H1 (cell line): ENCODE measurements around the gene CNFN. TPM values are rescaled to one million over a fixed set of nuclear protein-coding genes. Genes with fewer than 3 reads are reported as not detected.

ENCODE experiments used
- CTCF ChIA-PET: fragments of 300-600 bp; sonication (Branson Sonifier 250); formaldehyde crosslinking; loops from one replicate; lab custom pipeline; 2021; ENCODE audit not compliant: partially characterized antibody; lab: Charles Lee
- POLR2A ChIA-PET: fragments of 300-600 bp; sonication (Branson Sonifier 250); formaldehyde crosslinking; loops from one replicate; lab custom pipeline; 2021; ENCODE audit warnings: inconsistent platforms; ENCODE audit not compliant: partially characterized antibody; lab: Charles Lee
- DNase-seq, 2 experiments: peaks; one replicate each; pipeline versions ENCODE4 v3.0.0 to v3.0.0-alpha.2; 2010 to 2022; ENCODE audit warnings: low spot score in 2 of 2, low read depth in 1 of 2, mixed read lengths in 1 of 2
- FAIRE-seq: peaks from 2 replicates; lab custom pipeline; 2011; peaks lifted over from hg19 to GRCh38; lab: Jason Lieb, UNC
- H2AFZ ChIP-seq: 2 replicates; pipeline ENCODE4 v1.8.1; 2012; ENCODE audit warnings: low read length, inconsistent platforms
- H2AK5ac ChIP-seq: 2 replicates; pipeline ENCODE4 v1.6.1; 2013; ENCODE audit warnings: low read depth, low read length
- H2BK120ac ChIP-seq: replicated peaks from 2 replicates; pipeline ENCODE3; 2013; ENCODE audit warnings: low read depth, low read length, inconsistent platforms
- H2BK12ac ChIP-seq: 2 replicates; pipeline ENCODE4 v1.6.1; 2013; ENCODE audit warnings: low read depth, low read length
- H2BK15ac ChIP-seq: 2 replicates; pipeline ENCODE4 v1.6.1; 2013; ENCODE audit warnings: low read length
- H2BK20ac ChIP-seq: 2 replicates; pipeline ENCODE4 v1.6.1; 2013; ENCODE audit warnings: low read length
- H2BK5ac ChIP-seq: 2 replicates; pipeline ENCODE4 v1.6.1; 2013; ENCODE audit warnings: low read depth, low read length
- H3K14ac ChIP-seq: 2 replicates; pipeline ENCODE4 v1.6.1; 2013; ENCODE audit warnings: inconsistent platforms; ENCODE audit not compliant: insufficient read length
- H3K18ac ChIP-seq: 2 replicates; pipeline ENCODE4 v1.6.1; 2013; ENCODE audit warnings: low read length; ENCODE audit errors: extremely low read depth
- H3K23ac ChIP-seq: 2 replicates; pipeline ENCODE4 v1.6.1; 2013; ENCODE audit warnings: inconsistent platforms; ENCODE audit not compliant: insufficient read length
- H3K23me2 ChIP-seq: 2 replicates; pipeline ENCODE4 v1.6.1; 2013; ENCODE audit warnings: low read depth, low read length
- H3K27ac ChIP-seq: 2 replicates; pipeline ENCODE4 v1.6.1; 2011; ENCODE audit warnings: low read depth, low read length, inconsistent platforms
- H3K27me3 ChIP-seq, 4 experiments: replicated peaks in 1 of 4; 1 replicate in 1 of 4; 2 replicates in 3 of 4; pipeline versions ENCODE4 v1.6.1 to v1.8.1; 2011 to 2013; ENCODE audit warnings: low read length in 3 of 4, mild to moderate bottlenecking in 3 of 4, inconsistent platforms in 2 of 4, mixed read lengths in 2 of 4, moderate library complexity in 1 of 4; ENCODE audit not compliant: control insufficient read depth in 3 of 4, insufficient read depth in 3 of 4; ENCODE audit errors: extremely low read depth in 1 of 4
- H3K36me3 ChIP-seq, 4 experiments: 2 replicates each; pipeline versions ENCODE4 v1.6.1 to v1.8.1; 2011 to 2013; ENCODE audit warnings: mild to moderate bottlenecking in 4 of 4, low read length in 3 of 4, moderate library complexity in 2 of 4, control low read depth in 1 of 4, inconsistent platforms in 1 of 4; ENCODE audit not compliant: insufficient read depth in 4 of 4, control insufficient read depth in 2 of 4
- H3K4ac ChIP-seq: replicated peaks from 2 replicates; pipeline ENCODE3; 2013; ENCODE audit warnings: low read length, low read depth, mixed read lengths, inconsistent platforms; ENCODE audit not compliant: insufficient read length
- H3K4me1 ChIP-seq, 4 experiments: replicated peaks in 1 of 4; 1 replicate in 1 of 4; 2 replicates in 3 of 4; pipeline versions ENCODE4 v1.6.1 to v1.8.1; 2011 to 2013; ENCODE audit warnings: low read length in 3 of 4, inconsistent platforms in 2 of 4, mixed read lengths in 1 of 4; ENCODE audit not compliant: insufficient read depth in 4 of 4, control insufficient read depth in 3 of 4
- H3K4me2 ChIP-seq, 2 experiments: 2 replicates each; pipeline versions ENCODE4 v1.6.1 to v1.8.1; 2011 to 2013; ENCODE audit warnings: low read depth in 2 of 2, low read length in 2 of 2, control low read depth in 1 of 2, inconsistent platforms in 1 of 2, mild to moderate bottlenecking in 1 of 2; ENCODE audit not compliant: insufficient read depth in 1 of 2
- H3K4me3 ChIP-seq, 4 experiments: fragments of 200-600, 300-600 bp in 1 of 4; sonication (generic), shearing (Covaris generic), sonication (Bioruptor Twin) in 1 of 4; 2 replicates each; pipeline versions ENCODE4 v1.5.1 to v1.8.1; 2011 to 2016; ENCODE audit warnings: low read length in 4 of 4, low read depth in 3 of 4, control low read depth in 2 of 4, inconsistent platforms in 2 of 4, mild to moderate bottlenecking in 2 of 4, mixed read lengths in 1 of 4, moderate library complexity in 1 of 4; ENCODE audit not compliant: insufficient read depth in 2 of 4; ENCODE audit errors: extremely low read depth in 1 of 4
- H3K56ac ChIP-seq: replicated peaks from 2 replicates; pipeline ENCODE3; 2013; ENCODE audit warnings: low read depth, mild to moderate bottlenecking, mixed read lengths, low read length, inconsistent platforms; ENCODE audit not compliant: insufficient read length
- H3K79me1 ChIP-seq: 2 replicates; pipeline ENCODE4 v1.6.1; 2013; ENCODE audit warnings: low read depth, low read length, control low read depth
- H3K79me2 ChIP-seq, 2 experiments: 2 replicates each; pipeline versions ENCODE4 v1.6.1 to v1.8.1; 2012 to 2013; ENCODE audit warnings: low read length in 2 of 2, mild to moderate bottlenecking in 2 of 2, inconsistent platforms in 1 of 2; ENCODE audit not compliant: insufficient read depth in 2 of 2, control insufficient read depth in 1 of 2
- H3K9ac ChIP-seq, 4 experiments: replicated peaks in 1 of 4; 1 replicate in 1 of 4; 2 replicates in 3 of 4; pipeline versions ENCODE4 v1.6.1 to v1.8.1; 2011 to 2013; ENCODE audit warnings: low read depth in 3 of 4, low read length in 3 of 4, control low read depth in 2 of 4, mild to moderate bottlenecking in 2 of 4, moderate library complexity in 2 of 4, inconsistent platforms in 1 of 4; ENCODE audit errors: extremely low read depth in 1 of 4
- H3K9me3 ChIP-seq, 2 experiments: 2 replicates each; pipeline versions ENCODE4 v1.6.1 to v1.8.1; 2012 to 2013; ENCODE audit warnings: mild to moderate bottlenecking in 2 of 2, moderate library complexity in 2 of 2, control low read depth in 1 of 2, inconsistent platforms in 1 of 2, low read depth in 1 of 2, low read length in 1 of 2, mixed read lengths in 1 of 2; ENCODE audit not compliant: insufficient read depth in 2 of 2
- H4K20me1 ChIP-seq, 2 experiments: replicated peaks in 1 of 2; 2 replicates each; pipeline versions ENCODE3 to v1.8.1; 2011 to 2013; ENCODE audit warnings: inconsistent platforms in 2 of 2, low read length in 2 of 2, mild to moderate bottlenecking in 1 of 2; ENCODE audit not compliant: insufficient read depth in 2 of 2, control insufficient read depth in 1 of 2
- H4K5ac ChIP-seq: 2 replicates; pipeline ENCODE4 v1.6.1; 2013; ENCODE audit warnings: low read length, low read depth, mixed read lengths, inconsistent platforms; ENCODE audit not compliant: insufficient read length
- H4K8ac ChIP-seq: 2 replicates; pipeline ENCODE4 v1.8.0; 2013; ENCODE audit warnings: mild to moderate bottlenecking, moderate library complexity, low read length, inconsistent platforms; ENCODE audit not compliant: insufficient read depth; ENCODE audit errors: extremely low read depth
- H4K91ac ChIP-seq: replicated peaks from 2 replicates; pipeline ENCODE3; 2013; ENCODE audit warnings: low read length, mixed read lengths, inconsistent platforms; ENCODE audit not compliant: insufficient read length
- CBX8 ChIP-seq: fragments of 300-800, 300-1000 bp; sonication (generic); IDR thresholded peaks from 2 replicates; pipeline ENCODE4 v1.7.1; 2016; ENCODE audit warnings: low read depth, low read length, borderline replicate concordance
- FOSL1 ChIP-seq: IDR thresholded peaks from 2 replicates; pipeline ENCODE4 v1.6.1; 2011; ENCODE audit warnings: mild to moderate bottlenecking, low read depth, low read length, moderate library complexity; ENCODE audit not compliant: insufficient read depth
- GABPA ChIP-seq: IDR thresholded peaks from 2 replicates; pipeline ENCODE4 v1.6.1; 2011; ENCODE audit warnings: mild to moderate bottlenecking, low read length, moderate library complexity, borderline replicate concordance; ENCODE audit not compliant: insufficient read depth
- JUN ChIP-seq: IDR thresholded peaks from 2 replicates; pipeline ENCODE4 v1.6.1; 2011; ENCODE audit warnings: low read depth, mild to moderate bottlenecking, improper control_type of control experiment, low read length
- RFX5 ChIP-seq: IDR thresholded peaks from 2 replicates; pipeline ENCODE4 v1.6.1; 2011; ENCODE audit warnings: low read depth, low read length, improper control_type of control experiment, borderline replicate concordance
- SIX5 ChIP-seq: IDR thresholded peaks from 2 replicates; pipeline ENCODE4 v1.6.1; 2011; ENCODE audit warnings: mild to moderate bottlenecking, low read depth, low read length
- SP1 ChIP-seq: IDR thresholded peaks from 2 replicates; pipeline ENCODE4 v1.6.1; 2011; ENCODE audit warnings: low read depth, low read length
- SRF ChIP-seq: IDR thresholded peaks from 2 replicates; pipeline ENCODE4 v1.6.1; 2011; ENCODE audit warnings: mild to moderate bottlenecking, low read depth, low read length, moderate library complexity
- TAF1 ChIP-seq: IDR thresholded peaks from 2 replicates; pipeline ENCODE4 v1.6.1; 2011; ENCODE audit warnings: mild to moderate bottlenecking, low read depth, low read length
- TAF7 ChIP-seq: optimal IDR thresholded peaks from 2 replicates; pipeline ENCODE3; 2011; ENCODE audit warnings: low read depth, mild to moderate bottlenecking, inconsistent platforms, low read length, moderate library complexity, borderline replicate concordance
- WGBS, 2 experiments: shearing (Covaris generic) in 1 of 2; methylation state at CpG; one replicate each; pipeline versions ENCODE4 v1.1.6 to v1.1.7; 2013 to 2015; ENCODE audit warnings: low lambda C conversion rate in 2 of 2, mixed read lengths in 2 of 2, inconsistent platforms in 1 of 2, low coverage in 1 of 2, missing lambda C conversion rate in 1 of 2; ENCODE audit not compliant: insufficient replicate concordance in 2 of 2, insufficient coverage in 1 of 2, insufficient read length in 1 of 2; ENCODE audit errors: extremely low coverage in 1 of 2, missing lambda C conversion rate in 1 of 2; 5-methylcytosine and 5-hydroxymethylcytosine counted together
- polyA plus RNA-seq, 7 experiments: library from polyadenylated mRNA; depleted of rRNA in 3 of 7; stranded (reverse) in 5 of 7; unstranded in 2 of 7; fragments of >200 nt in 5 of 7; fragments of 200-250 nt in 2 of 7; gene quantifications; 1 replicate in 5 of 7; 2 replicates in 1 of 7; 4 replicates in 1 of 7; pipeline versions ENCODE4 v1.2.1 to v1.2.3, GENCODE V29; 2011 to 2013; ENCODE audit warnings: missing spikeins in 2 of 7, mixed read lengths in 2 of 7
- total RNA-seq: library from RNA; stranded (reverse); fragmentation: NEBNext Ultra II Directional; extraction: Animal tissue kit (Norgen Biotek cat#: 25700); gene quantifications from 2 replicates; pipeline ENCODE4 v1.2.1, GENCODE V29; 2021
- TF ChIP-seq, protein P1 (sequence below): IDR thresholded peaks from 2 replicates; pipeline ENCODE4 v1.6.1; 2011; ENCODE audit warnings: low read depth, mild to moderate bottlenecking, low read length; ENCODE audit not compliant: insufficient read depth
- TF ChIP-seq, protein P2 (sequence below): IDR thresholded peaks from 2 replicates; pipeline ENCODE4 v1.6.1; 2012; ENCODE audit warnings: low read length, inconsistent platforms

Gene CNFN
- total and polyA plus RNA-seq, 2 of the 8 experiments (the other 6 are each of a cell fraction or from before 2014, with no cell fraction given): 8.9 to 31.5 TPM

DNA sequence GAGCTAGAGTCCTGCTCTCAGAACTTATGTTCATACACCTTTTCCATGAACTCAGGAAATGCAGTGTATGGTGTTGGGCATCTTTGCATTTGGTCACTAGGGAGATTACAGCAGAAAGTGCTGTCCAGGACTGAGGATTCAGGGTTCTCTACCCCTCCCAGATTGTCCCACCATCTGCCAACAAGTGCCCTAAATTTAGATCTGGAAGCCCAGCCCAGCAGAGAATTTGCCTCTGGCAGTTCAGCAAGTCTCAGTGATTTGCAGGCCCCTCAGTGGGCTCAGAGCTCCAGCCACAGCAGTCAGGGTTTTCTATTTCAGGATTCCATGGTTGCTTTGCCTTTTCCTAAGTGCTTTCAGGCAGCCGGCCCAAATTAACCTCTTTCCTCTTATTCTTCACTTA, 23.4 kb downstream of the CNFN start:
- Histone ChIP-seq H3K79me1 (peaks cover 2% of the 10 kb centered on the region), H3K27ac (no peak overlapping the region), H2BK5ac (peak overlapping the region; percentile 68; the same call in 1 of the 2 replicates), H3K4me1 (peaks cover 7 to 32% (median 21%) of the 10 kb centered on the region in 4 experiments), H4K91ac (no peak overlapping the region), H3K79me2 (no peaks in the 10 kb centered on the region), H4K20me1 (no peaks in the 10 kb centered on the region), H3K23me2 (no peaks in the 10 kb centered on the region; the same call in 1 of the 2 replicates), H2BK12ac (no peak overlapping the region), H3K14ac (no peak overlapping the region), H3K23ac (no peak overlapping the region), H3K4me3 (no peak overlapping the region), H3K18ac (no peak overlapping the region), H3K9ac (no peak overlapping the region), H2BK120ac (no peak overlapping the region), H2BK20ac (no peak overlapping the region; the same call in 1 of the 2 replicates), H3K27me3 (no peaks in the 10 kb centered on the region), H2BK15ac (no peak overlapping the region; the same call in 1 of the 2 replicates), H2AK5ac (peak overlapping the region; percentile 65; the same call in 1 of the 2 replicates), H3K36me3 (peaks cover 5 to 13% (median 6%) of the 10 kb centered on the region in 4 experiments; a peak in 7 of 8 replicates), H4K8ac (no peak overlapping the region), H2AFZ (no peak overlapping the region), H3K9me3 (peaks cover 0 to 6% of the 10 kb centered on the region in 2 experiments; a peak in 1 of 4 replicates), H4K5ac (no peak overlapping the region), H3K56ac (no peak overlapping the region), H3K4me2 (no peak overlapping the region), H3K4ac (no peak overlapping the region)
- 95% methylated on average over 1 of the region's 1 CpG; no CpG with 5 or more reads in 1 of the 2 experiments for WGBS, 2 experiments
- ChIA-PET CTCF (interaction anchor here (0.7 kb wide), 1 partner anchor 20 kb away, joined by 3 read pairs; no protein-coding TSS in a partner anchor), POLR2A (no interaction called here)
- FAIRE-seq: no peak
- no peak for DNase-seq
- TF ChIP-seq, protein P1, sequence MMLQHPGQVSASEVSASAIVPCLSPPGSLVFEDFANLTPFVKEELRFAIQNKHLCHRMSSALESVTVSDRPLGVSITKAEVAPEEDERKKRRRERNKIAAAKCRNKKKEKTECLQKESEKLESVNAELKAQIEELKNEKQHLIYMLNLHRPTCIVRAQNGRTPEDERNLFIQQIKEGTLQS: no peak
- TF ChIP-seq, protein P2, sequence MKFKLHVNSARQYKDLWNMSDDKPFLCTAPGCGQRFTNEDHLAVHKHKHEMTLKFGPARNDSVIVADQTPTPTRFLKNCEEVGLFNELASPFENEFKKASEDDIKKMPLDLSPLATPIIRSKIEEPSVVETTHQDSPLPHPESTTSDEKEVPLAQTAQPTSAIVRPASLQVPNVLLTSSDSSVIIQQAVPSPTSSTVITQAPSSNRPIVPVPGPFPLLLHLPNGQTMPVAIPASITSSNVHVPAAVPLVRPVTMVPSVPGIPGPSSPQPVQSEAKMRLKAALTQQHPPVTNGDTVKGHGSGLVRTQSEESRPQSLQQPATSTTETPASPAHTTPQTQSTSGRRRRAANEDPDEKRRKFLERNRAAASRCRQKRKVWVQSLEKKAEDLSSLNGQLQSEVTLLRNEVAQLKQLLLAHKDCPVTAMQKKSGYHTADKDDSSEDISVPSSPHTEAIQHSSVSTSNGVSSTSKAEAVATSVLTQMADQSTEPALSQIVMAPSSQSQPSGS: no peak
- TF ChIP-seq TAF1: no peak
- no peak for TF ChIP-seq SP1
- no peak for TF ChIP-seq SRF
- no peak for TF ChIP-seq TAF7
- no peak for TF ChIP-seq FOSL1
- TF ChIP-seq RFX5: no peak
- no peak for TF ChIP-seq SIX5
- no peak for TF ChIP-seq JUN
- TF ChIP-seq CBX8: no peak
- TF ChIP-seq GABPA: no peak
